ENCODE data around the gene HLA-DOB. TPM values are rescaled to one million over a fixed set of nuclear protein-coding genes. Genes with fewer than 3 reads are reported as not detected.

The HLA-DOB gene
- total and polyA plus RNA-seq, 2 of the 13 experiments (the other 11 are each of a cell fraction or from before 2014, with no cell fraction given): not detected

- TF ChIP-seq THAP11 (CRISPR knock-in tag; IDR thresholded peaks at IDR 0.05) (no peak), POLR2A (IDR thresholded peaks at IDR 0.05; ENCODE audit: insufficient read depth in 1 of 2, low read depth in 2 of 2, low read length in 2 of 2) (no peak), RFX5 (IDR thresholded peaks at IDR 0.05; ENCODE audit: low read depth, low read length) (no peak), KAT8 (CRISPR knock-in tag; IDR thresholded peaks at IDR 0.05) (no peak), LRRFIP1 (CRISPR knock-in tag; conservative IDR thresholded peaks at IDR 0.05) (no peak), ZNF530 (CRISPR knock-in tag; IDR thresholded peaks at IDR 0.05; ENCODE audit: low read depth) (no peak), ZNF670 (CRISPR knock-in tag; IDR thresholded peaks at IDR 0.05; ENCODE audit: borderline replicate concordance) (no peak), BRF2 (CRISPR knock-in tag; IDR thresholded peaks at IDR 0.05) (no peak), TAF1 (CRISPR knock-in tag; IDR thresholded peaks at IDR 0.05) (no peak)
Measured at GRCh38 chr6:32842690-32843089, 25.9 kb upstream of the HLA-DOB start (continued).

- FAIRE-seq: no peak
- BruUV-seq (replicated peaks): no TSS peak
- no peaks in the 10 kb centered on the region for H4K20me1 ChIP-seq (ENCODE audit: insufficient read depth, low read length)
- DNase-seq (ENCODE audit: low spot score): no peak
- in situ Hi-C loops (cut with HindIII; ENCODE audit: extremely low pct_ligation_motif_present, low pct_unique_long_range_greater_than_20kb): no loop called here
- H3K9ac ChIP-seq (ENCODE audit: insufficient read depth, low read depth, low read length): no peak overlapping the region
- no peak overlapping the region for H3K4me3 ChIP-seq (replicated peaks in 1 of 3; ENCODE audit: insufficient read depth in 1 of 3, low read depth in 2 of 3, low read length in 3 of 3)
- ChIA-PET CTCF (ENCODE audit: low intra/inter-chr PET ratio, low total read pairs) (interaction anchor here (1.0 to 1.4 kb wide), 2 partner anchors 11 to 26 kb away, joined by 3 to 4 read pairs; partner anchors contain the start of genes PSMB9 and TAP1), POLR2A (no interaction called here)
- TF ChIP-seq, protein P1, sequence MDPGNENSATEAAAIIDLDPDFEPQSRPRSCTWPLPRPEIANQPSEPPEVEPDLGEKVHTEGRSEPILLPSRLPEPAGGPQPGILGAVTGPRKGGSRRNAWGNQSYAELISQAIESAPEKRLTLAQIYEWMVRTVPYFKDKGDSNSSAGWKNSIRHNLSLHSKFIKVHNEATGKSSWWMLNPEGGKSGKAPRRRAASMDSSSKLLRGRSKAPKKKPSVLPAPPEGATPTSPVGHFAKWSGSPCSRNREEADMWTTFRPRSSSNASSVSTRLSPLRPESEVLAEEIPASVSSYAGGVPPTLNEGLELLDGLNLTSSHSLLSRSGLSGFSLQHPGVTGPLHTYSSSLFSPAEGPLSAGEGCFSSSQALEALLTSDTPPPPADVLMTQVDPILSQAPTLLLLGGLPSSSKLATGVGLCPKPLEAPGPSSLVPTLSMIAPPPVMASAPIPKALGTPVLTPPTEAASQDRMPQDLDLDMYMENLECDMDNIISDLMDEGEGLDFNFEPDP (CRISPR knock-in tag; conservative IDR thresholded peaks at IDR 0.05): 0 out of 2 replicates have a peak, but pooled peaks have one; percentile 47
- no peak for TF ChIP-seq ZNF143 (CRISPR knock-in tag; IDR thresholded peaks at IDR 0.05)
- no peak for TF ChIP-seq ZBED4 (CRISPR knock-in tag; IDR thresholded peaks at IDR 0.05; ENCODE audit: borderline replicate concordance)
- H2AFZ ChIP-seq (ENCODE audit: low read length): no peak overlapping the region
- peaks cover 0 to 1% of the 10 kb centered on the region in 2 experiments; a peak in 1 of 5 replicates for H3K36me3 ChIP-seq (replicated peaks in 1 of 2; ENCODE audit: control insufficient read depth in 1 of 2, insufficient read depth in 2 of 2, low read length in 2 of 2)
- no peak overlapping the region for H3K27ac ChIP-seq (ENCODE audit: extremely low read length, insufficient read depth, low read length)
- ATAC-seq: no peak
- peaks cover 4% of the 10 kb centered on the region for H3K79me2 ChIP-seq (ENCODE audit: insufficient read depth, low read length)
- intact Hi-C loops (cut with micrococcal nuclease; ENCODE audit: unreplicated experiment): no loop called here
- no peak overlapping the region for H3K4me2 ChIP-seq (ENCODE audit: low read depth, low read length)
- 96% methylated on average over 6 of the region's 6 CpGs for WGBS (ENCODE audit: low lambda C conversion rate)
- H3K9me3 ChIP-seq (ENCODE audit: low read length): no peaks in the 10 kb centered on the region
- H3K4me1 ChIP-seq (ENCODE audit: insufficient read depth, low read length): peaks cover 23% of the 10 kb centered on the region
- H3K27me3 ChIP-seq (ENCODE audit: control insufficient read depth in 1 of 2, insufficient read depth in 2 of 2, low read length in 2 of 2): no peaks in the 10 kb centered on the region; a peak in 1 of 5 replicates
Measured at GRCh38 chr6:32842021-32842650, 25.3 kb upstream of the HLA-DOB start.

Data from HepG2 (cell line).